Astrocyte (in vitro differentiated cells and primary cell): Measurements from ENCODE around the gene RASGRP1.

Source experiments
- CTCF ChIP-seq: IDR thresholded peaks from 2 replicates; pipeline ENCODE4 v1.5.1; 2011; ENCODE audit warnings: low read depth, mild to moderate bottlenecking, inconsistent platforms, low read length, moderate library complexity; ENCODE audit not compliant: insufficient read depth
- EZH2 ChIP-seq: IDR thresholded peaks from 2 replicates; pipeline ENCODE4 v1.6.1; 2012; ENCODE audit warnings: mild to moderate bottlenecking, low read length, inconsistent platforms; ENCODE audit not compliant: insufficient read depth

GRCh38 chr15:38524156-38524555, 40.5 kb downstream of the RASGRP1 start:
- TF ChIP-seq CTCF (no peak), EZH2 (no peak)
